Choroid plexus epithelial cell (primary cell): Measurements from ENCODE around the gene FCN2.
A peak's percentile ranks its signal among the peaks of the same experiment; 100 is the strongest.

ENCODE experiments used
- DNase-seq: peaks from one replicate; pipeline ENCODE4 v3.0.0-alpha.2; 2010; ENCODE audit warnings: low read depth
- H3K4me3 ChIP-seq: 2 replicates; pipeline ENCODE4 v1.5.1; 2011; ENCODE audit warnings: low read depth, mild to moderate bottlenecking, control low read depth, low read length, moderate library complexity
- TF ChIP-seq, protein P1 (sequence below): conservative IDR thresholded peaks from 2 replicates; pipeline ENCODE4 v1.5.1; 2011; ENCODE audit warnings: low read depth, mild to moderate bottlenecking, control low read depth, inconsistent platforms, low read length, moderate library complexity

Gene FCN2

DNA sequence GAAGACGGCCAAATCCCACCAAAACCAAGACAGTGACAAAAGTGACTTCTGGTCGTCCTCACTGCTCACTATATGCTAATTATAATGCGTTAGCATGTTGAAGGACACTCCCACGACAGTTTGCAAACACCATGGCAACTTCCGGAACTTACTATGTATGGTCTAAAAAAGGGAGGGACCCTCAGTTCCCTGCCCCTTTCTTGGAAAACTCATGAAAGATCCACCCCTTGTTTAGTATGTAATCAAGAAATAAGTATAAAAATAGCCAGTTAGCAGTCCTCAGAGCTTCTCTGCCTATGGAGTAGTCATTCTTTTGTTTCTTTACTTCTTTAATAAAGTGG is 9.5 kb downstream of the FCN2 start:
- no peak overlapping the region for H3K4me3 ChIP-seq
- TF ChIP-seq, protein P1, sequence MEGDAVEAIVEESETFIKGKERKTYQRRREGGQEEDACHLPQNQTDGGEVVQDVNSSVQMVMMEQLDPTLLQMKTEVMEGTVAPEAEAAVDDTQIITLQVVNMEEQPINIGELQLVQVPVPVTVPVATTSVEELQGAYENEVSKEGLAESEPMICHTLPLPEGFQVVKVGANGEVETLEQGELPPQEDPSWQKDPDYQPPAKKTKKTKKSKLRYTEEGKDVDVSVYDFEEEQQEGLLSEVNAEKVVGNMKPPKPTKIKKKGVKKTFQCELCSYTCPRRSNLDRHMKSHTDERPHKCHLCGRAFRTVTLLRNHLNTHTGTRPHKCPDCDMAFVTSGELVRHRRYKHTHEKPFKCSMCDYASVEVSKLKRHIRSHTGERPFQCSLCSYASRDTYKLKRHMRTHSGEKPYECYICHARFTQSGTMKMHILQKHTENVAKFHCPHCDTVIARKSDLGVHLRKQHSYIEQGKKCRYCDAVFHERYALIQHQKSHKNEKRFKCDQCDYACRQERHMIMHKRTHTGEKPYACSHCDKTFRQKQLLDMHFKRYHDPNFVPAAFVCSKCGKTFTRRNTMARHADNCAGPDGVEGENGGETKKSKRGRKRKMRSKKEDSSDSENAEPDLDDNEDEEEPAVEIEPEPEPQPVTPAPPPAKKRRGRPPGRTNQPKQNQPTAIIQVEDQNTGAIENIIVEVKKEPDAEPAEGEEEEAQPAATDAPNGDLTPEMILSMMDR = no peak
- DNase-seq = no peak

DNA sequence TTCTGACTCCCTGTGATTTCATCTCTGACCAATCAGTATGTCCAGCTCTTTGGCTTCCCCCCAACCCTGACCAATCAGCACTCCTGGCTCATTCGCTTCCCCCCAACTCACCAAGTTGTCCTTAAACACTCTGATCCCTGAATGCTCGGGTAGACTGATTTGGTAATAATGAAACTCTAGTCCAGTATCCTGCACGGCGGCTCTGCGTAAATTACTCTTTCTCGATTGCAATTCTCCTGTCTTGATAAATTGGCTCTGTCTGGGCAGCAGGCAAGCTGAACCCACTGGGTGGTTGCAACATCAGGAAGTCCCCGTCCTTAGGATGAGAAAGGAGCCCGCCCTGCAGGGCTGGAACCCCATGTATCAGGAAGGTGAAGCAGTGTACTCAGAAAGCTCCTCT is 10.4 kb downstream of the FCN2 start:
- TF ChIP-seq, protein P1 = no peak
- no peak overlapping the region for H3K4me3 ChIP-seq
- peak; percentile 6 for DNase-seq

DNA sequence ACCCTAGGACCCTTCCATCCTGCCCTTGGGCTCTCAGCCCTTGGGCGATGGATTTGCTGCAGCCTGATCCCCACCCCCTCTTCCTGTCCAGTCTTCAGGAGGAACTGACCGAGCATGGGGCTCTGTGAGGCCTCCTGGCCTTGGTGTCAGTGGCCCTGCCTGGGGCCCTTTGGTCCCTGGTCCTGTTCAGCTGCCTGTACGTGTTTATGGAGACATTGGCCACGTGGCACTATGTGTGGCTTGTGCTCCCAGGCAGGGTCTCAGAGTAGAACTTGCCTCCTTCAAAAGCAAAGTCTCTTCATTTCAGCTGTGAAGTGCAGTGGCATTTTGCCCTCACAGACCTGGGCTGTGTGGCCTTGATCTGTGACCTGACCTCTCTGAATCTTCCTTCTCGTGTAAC is 11.1 kb downstream of the FCN2 start:
- TF ChIP-seq, protein P1 = no peak
- no peak for DNase-seq

DNA sequence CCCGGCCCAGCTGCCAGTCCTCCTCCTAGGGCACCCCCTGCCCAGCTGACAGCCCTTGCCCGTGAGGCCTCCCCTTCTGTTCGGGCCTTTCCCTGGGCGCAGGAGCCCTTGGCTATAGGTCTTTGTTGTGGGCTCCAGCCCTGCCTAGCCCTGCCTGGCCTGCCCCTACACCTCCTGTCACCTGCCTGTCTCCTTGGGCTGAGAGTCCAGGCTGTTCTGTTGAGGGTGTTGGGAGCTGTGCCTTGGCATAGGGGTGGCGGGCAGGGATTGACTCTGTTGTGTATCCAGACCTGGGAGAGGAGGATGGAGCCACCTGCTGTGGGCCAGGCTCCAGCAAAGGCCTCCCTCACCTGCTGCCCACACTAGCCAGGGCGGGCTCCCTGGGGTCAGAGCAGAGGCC is 11.6 kb downstream of the FCN2 start:
- DNase-seq = no peak
- TF ChIP-seq, protein P1 = no peak
- no peak overlapping the region for H3K4me3 ChIP-seq

More for the DNA sequence above, 11.1 kb downstream of the FCN2 start:
- H3K4me3 ChIP-seq = no peak overlapping the region

DNA sequence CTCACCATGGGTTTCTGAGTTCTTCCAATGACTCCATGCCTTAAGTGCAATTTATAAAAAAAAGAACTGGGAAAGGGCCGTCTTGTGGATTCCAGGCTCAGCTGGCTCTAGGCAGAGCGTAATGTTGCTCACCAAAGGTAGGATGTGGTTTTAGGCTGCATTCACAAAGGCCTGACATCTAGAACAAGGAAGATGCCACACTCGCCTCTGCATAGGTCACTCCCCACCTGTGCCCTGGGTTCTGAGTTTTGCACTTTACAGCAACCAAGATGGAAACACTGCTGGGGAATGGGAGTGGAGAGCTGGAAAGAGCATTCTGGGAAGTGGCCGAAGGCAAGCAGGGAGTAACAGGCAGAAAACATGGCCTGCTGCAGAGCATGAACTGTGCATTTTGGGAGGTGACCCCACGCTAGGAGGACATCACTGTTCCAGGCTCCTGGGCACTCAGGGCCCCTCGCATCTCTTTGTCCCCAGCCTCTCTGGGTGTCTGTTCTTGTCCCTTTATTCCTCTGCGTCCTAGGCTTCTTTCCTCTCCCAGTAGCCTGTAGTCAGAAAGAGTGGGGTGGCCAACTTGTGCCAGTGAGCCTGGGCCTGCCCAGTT is 12.3 kb downstream of the FCN2 start:
- TF ChIP-seq, protein P1 = no peak
- no peak for DNase-seq
- H3K4me3 ChIP-seq = no peak overlapping the region

DNA sequence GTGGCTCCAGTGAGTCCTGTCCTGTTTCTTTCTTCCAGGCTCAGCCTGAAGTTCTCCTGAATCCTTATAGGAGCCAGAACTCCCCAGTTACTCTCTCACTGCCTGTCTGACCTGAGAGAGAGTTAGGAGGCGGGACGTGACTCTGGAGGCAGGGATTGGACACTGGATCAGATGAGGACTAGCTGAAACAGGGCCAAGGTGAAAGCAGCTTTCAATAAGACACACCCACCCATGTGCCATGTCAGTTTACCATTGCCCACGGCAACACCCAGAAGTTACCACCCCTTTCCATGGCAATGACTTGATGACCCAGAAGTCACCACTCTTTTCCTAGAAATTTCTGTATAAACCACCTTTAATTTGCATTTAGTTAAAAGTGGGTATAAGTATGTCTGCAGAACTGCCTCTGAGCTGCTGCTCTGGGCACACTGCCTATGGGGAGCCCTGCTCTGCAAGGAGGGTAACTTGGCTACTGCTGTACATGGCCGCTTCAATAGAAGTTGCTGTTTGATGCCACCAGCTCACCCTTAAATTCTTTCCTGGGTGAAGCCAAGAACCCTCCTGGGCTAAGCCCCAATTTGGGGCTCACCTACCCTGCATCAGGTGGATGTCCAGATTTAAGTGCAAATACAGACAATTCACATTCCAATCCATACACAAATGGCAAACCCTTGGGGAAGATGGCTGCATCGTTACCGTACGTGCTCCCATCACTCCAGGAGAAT is 13.7 kb downstream of the FCN2 start:
- no peak overlapping the region for H3K4me3 ChIP-seq
- no peak for DNase-seq
- TF ChIP-seq, protein P1 = no peak

DNA sequence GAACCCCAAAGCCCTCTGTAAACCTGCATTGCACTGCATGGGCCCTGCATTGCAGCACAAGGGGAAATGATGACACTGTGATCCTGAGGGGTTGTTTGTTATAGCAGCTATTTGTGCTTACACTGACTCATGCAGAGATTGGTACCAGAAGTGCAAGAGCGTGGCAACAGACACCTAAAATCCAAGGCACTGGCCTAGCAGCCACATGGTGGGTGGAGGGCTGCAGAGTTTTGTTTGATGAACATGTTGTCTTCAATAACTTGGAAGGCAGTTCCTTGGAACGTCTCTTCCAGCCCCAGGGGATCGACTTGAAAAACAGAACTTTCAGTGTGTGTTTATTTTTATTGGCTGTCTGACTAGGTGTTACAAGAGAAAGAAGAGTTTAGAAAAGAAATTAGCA is 14.5 kb downstream of the FCN2 start:
- no peak overlapping the region for H3K4me3 ChIP-seq
- TF ChIP-seq, protein P1 = no peak
- DNase-seq = peak; percentile 83
